Uterus (tissue), 2 donors: ENCODE data around the gene JPT2.

Experiments used
- POLR2A ChIP-seq, 2 donors: fragments of 450-650 bp; IDR thresholded peaks; one replicate each; pipeline ENCODE4 v1.6.1; 2016; ENCODE audit warnings: antibody characterized with exemption in 2 of 2, mild to moderate bottlenecking in 1 of 2, moderate library complexity in 1 of 2
- TF ChIP-seq, protein P1 (sequence below), 4 experiments: fragments of 200-600 bp in 2 of 4; fragments of 450-650 bp in 2 of 4; sonication (generic) in 2 of 4; IDR thresholded peaks; one replicate each; pipeline ENCODE4 v1.5.1; 2016 to 2019; ENCODE audit warnings: antibody characterized with exemption in 4 of 4, mild to moderate bottlenecking in 2 of 4, moderate library complexity in 1 of 4

DNA sequence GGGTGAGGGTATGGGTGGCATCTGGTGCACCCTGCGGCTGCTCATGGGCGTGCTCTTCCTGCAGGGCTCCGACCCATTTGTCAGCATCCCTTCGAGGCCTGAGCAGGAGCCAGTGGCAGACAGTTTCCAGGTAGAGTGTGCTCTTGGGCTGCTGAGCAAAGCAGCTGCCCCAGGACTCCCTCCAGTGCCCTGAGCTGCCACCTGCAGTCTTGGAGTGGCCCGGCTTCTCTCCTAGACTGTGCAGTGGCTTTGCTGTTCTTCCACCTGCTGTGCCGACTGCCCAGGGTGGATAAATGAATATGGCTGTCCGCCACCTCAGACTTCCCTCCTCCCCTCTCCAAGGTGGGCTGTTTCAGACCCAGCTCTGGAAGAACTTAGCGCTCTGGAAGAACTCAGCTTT is 10.8 kb upstream of the JPT2 start:
- TF ChIP-seq, protein P1, sequence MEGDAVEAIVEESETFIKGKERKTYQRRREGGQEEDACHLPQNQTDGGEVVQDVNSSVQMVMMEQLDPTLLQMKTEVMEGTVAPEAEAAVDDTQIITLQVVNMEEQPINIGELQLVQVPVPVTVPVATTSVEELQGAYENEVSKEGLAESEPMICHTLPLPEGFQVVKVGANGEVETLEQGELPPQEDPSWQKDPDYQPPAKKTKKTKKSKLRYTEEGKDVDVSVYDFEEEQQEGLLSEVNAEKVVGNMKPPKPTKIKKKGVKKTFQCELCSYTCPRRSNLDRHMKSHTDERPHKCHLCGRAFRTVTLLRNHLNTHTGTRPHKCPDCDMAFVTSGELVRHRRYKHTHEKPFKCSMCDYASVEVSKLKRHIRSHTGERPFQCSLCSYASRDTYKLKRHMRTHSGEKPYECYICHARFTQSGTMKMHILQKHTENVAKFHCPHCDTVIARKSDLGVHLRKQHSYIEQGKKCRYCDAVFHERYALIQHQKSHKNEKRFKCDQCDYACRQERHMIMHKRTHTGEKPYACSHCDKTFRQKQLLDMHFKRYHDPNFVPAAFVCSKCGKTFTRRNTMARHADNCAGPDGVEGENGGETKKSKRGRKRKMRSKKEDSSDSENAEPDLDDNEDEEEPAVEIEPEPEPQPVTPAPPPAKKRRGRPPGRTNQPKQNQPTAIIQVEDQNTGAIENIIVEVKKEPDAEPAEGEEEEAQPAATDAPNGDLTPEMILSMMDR (IDR thresholded peaks at IDR 0.05) = no peak
- TF ChIP-seq POLR2A (IDR thresholded peaks at IDR 0.05) = no peak
